GM12878 (cell line): ENCODE data around the gene CTIF. TPM values are rescaled to one million over a fixed set of nuclear protein-coding genes. Genes with fewer than 3 reads are reported as not detected.

Experiments
- BHLHE40 ChIP-seq, 2 experiments: fragments of 450-650 bp in 1 of 2; IDR thresholded peaks; 2 replicates each; pipeline ENCODE4 v1.6.1; 2011 to 2017; ENCODE audit warnings: low read depth in 2 of 2, borderline replicate concordance in 1 of 2, improper control_type of control experiment in 1 of 2, low read length in 1 of 2, mild to moderate bottlenecking in 1 of 2
- CBX5 ChIP-seq: sonication (generic); IDR thresholded peaks from 2 replicates; pipeline ENCODE4 v1.6.1; 2016; ENCODE audit warnings: low read depth, moderate library complexity, mild to moderate bottlenecking, inconsistent platforms
- DPF2 ChIP-seq: fragments of 450-650 bp; IDR thresholded peaks from 2 replicates; pipeline ENCODE4 v1.6.1; 2017; ENCODE audit warnings: mild to moderate bottlenecking
- EGR1 ChIP-seq, 2 experiments: IDR thresholded peaks; 1 replicate in 1 of 2; 2 replicates in 1 of 2; pipeline ENCODE4 v1.6.1; 2011 to 2012; ENCODE audit warnings: low read depth in 2 of 2, low read length in 2 of 2, borderline replicate concordance in 1 of 2, mild to moderate bottlenecking in 1 of 2, moderate library complexity in 1 of 2
- IKZF1 ChIP-seq: fragments of 450-650 bp; conservative IDR thresholded peaks from 2 replicates; pipeline ENCODE4 v1.6.1; 2017; ENCODE audit warnings: antibody characterized with exemption, mild to moderate bottlenecking
- IKZF2 ChIP-seq, 2 experiments: fragments of 450-650 bp; IDR thresholded peaks; 2 replicates each; pipeline ENCODE4 v1.6.1; 2017; ENCODE audit warnings: mild to moderate bottlenecking in 2 of 2, moderate library complexity in 2 of 2
- JUNB ChIP-seq: IDR thresholded peaks from 2 replicates; pipeline ENCODE4 v1.6.1; 2016; ENCODE audit warnings: antibody characterized with exemption, mild to moderate bottlenecking
- LARP7 ChIP-seq: fragments of 450-650 bp; IDR thresholded peaks from 2 replicates; pipeline ENCODE4 v1.6.1; 2017; ENCODE audit warnings: mild to moderate bottlenecking
- MTA2 ChIP-seq: fragments of 450-650 bp; IDR thresholded peaks from 2 replicates; pipeline ENCODE4 v1.6.1; 2016; ENCODE audit warnings: low read depth, mild to moderate bottlenecking, moderate library complexity
- MXI1 ChIP-seq: fragments of 150-350 bp; IDR thresholded peaks from 2 replicates; pipeline ENCODE4 v1.6.1; 2011; ENCODE audit warnings: low read depth, mild to moderate bottlenecking, inconsistent platforms, low read length, improper control_type of control experiment
- MYC ChIP-seq: IDR thresholded peaks from 2 replicates; pipeline ENCODE4 v1.6.1; 2011; ENCODE audit warnings: mild to moderate bottlenecking, low read length, moderate library complexity, inconsistent platforms; ENCODE audit not compliant: insufficient read depth, insufficient replicate concordance, insufficient read length, severe bottlenecking
- NBN ChIP-seq: fragments of 450-650 bp; IDR thresholded peaks from 2 replicates; pipeline ENCODE4 v1.6.1; 2016
- PAX5 ChIP-seq: IDR thresholded peaks from 2 replicates; pipeline ENCODE4 v1.6.1; 2011; ENCODE audit warnings: low read depth, low read length, borderline replicate concordance
- POLR2AphosphoS5 ChIP-seq: IDR thresholded peaks from 2 replicates; pipeline ENCODE4 v1.6.1; 2011; ENCODE audit warnings: mild to moderate bottlenecking, low read length, inconsistent platforms
- RAD21 ChIP-seq: IDR thresholded peaks from 2 replicates; pipeline ENCODE4 v1.6.1; 2011; ENCODE audit warnings: mild to moderate bottlenecking, low read depth, low read length, moderate library complexity; ENCODE audit not compliant: insufficient read depth
- RB1 ChIP-seq: fragments of 450-650 bp; formaldehyde crosslinking; IDR thresholded peaks from 2 replicates; pipeline ENCODE4 v1.6.1; 2017; ENCODE audit warnings: mild to moderate bottlenecking, borderline replicate concordance
- RCOR1 ChIP-seq: conservative IDR thresholded peaks from 2 replicates; pipeline ENCODE4 v1.6.1; 2012; ENCODE audit warnings: low read depth, low read length, improper control_type of control experiment
- RELA ChIP-seq: fragments of 450-650 bp; IDR thresholded peaks from 2 replicates; pipeline ENCODE4 v1.8.0; 2014; ENCODE audit warnings: borderline replicate concordance; ENCODE audit not compliant: partially characterized antibody
- SMAD5 ChIP-seq: IDR thresholded peaks from 2 replicates; pipeline ENCODE4 v1.6.1; 2016; ENCODE audit warnings: antibody characterized with exemption, low read depth
- SP1 ChIP-seq: IDR thresholded peaks from one replicate; pipeline ENCODE4 v1.6.1; 2011; ENCODE audit warnings: low read depth, low read length
- SUPT20H ChIP-seq: IDR thresholded peaks from 2 replicates; pipeline ENCODE4 v1.6.1; 2011; ENCODE audit warnings: low read depth, mild to moderate bottlenecking, low read length, moderate library complexity, borderline replicate concordance; ENCODE audit not compliant: control insufficient read depth
- WRNIP1 ChIP-seq: IDR thresholded peaks from 2 replicates; pipeline ENCODE4 v1.6.1; 2011; ENCODE audit warnings: low read depth, low read length, improper control_type of control experiment, borderline replicate concordance
- ZBED1 ChIP-seq: IDR thresholded peaks from 2 replicates; pipeline ENCODE4 v1.6.1; 2016; ENCODE audit warnings: borderline replicate concordance
- ZNF217 ChIP-seq: fragments of 450-650 bp; IDR thresholded peaks from 2 replicates; pipeline ENCODE4 v1.6.1; 2017; ENCODE audit warnings: antibody characterized with exemption, mild to moderate bottlenecking
- polyA plus RNA-seq, 11 experiments: library from polyadenylated mRNA; depleted of rRNA in 4 of 11; unstranded in 6 of 11; stranded (reverse) in 5 of 11; fragments of >200 nt; fragmentation: Nextera tagmentation in 4 of 11; fragmentation: Illumina TruSeq in 1 of 11; extraction: Ambion mirVana in 4 of 11; extraction: Trizol in 1 of 11; gene quantifications; 1 replicate in 1 of 11; 2 replicates in 10 of 11; pipeline versions ENCODE4 v1.2.1 to v1.2.3, GENCODE V29; 2011 to 2016; ENCODE audit warnings: inconsistent platforms in 2 of 11, missing spikeins in 2 of 11, low read depth in 1 of 11
- total RNA-seq, 4 experiments: library from RNA; depleted of rRNA in 3 of 4; stranded (reverse); fragments of >200 nt in 3 of 4; fragmentation: Illumina TruSeq in 1 of 4; extraction: Trizol in 1 of 4; gene quantifications; 2 replicates each; pipeline versions ENCODE4 v1.2.1 to v1.2.3, GENCODE V29; 2013 to 2021
- TF ChIP-seq, protein P1 (sequence below): fragments of 450-650 bp; IDR thresholded peaks from 2 replicates; pipeline ENCODE4 v1.6.1; 2017; ENCODE audit warnings: mild to moderate bottlenecking, moderate library complexity
- TF ChIP-seq, protein P2 (sequence below): fragments of 450-650 bp; IDR thresholded peaks from 2 replicates; pipeline ENCODE4 v1.6.1; 2016; ENCODE audit warnings: mild to moderate bottlenecking

Gene CTIF
- total and polyA plus RNA-seq, 10 of the 15 experiments (the other 5 are each of a cell fraction or from before 2014, with no cell fraction given), result 0.06 to 11.6 (median 2.5) TPM

DNA sequence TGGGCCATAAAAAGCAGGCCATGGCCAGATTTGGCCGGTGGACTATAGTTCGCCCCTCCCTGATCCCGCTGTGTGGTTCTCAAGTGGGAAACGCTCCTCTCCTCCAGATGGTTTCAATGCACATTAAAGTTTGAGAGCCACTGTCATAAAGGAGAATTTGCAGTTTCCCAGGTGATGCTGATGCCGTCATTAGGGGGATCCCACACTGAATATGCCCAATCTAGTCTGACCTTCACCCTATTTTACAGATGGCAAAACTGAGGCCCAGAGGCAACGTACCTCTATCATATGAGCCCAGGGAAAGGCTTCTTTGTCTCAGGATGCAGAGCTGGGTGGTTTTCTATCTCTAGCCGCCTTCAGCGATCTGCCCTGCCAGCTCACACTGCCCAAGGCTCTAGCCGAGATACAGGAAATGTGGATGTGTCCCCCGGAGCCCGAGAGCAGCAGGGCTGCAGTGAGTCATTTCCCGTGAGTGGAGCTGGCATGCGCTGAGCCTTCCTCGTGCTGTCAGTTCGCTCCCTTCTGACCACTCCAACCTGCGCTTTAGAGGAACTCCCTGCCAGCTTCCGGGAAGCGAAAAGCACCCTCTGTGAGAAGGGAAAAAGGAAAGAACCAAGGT lies 295.7 kb downstream of the CTIF start (continued):
- no peak for TF ChIP-seq EGR1 (IDR thresholded peaks at IDR 0.05; ENCODE audit: borderline replicate concordance in 1 of 2, low read depth in 2 of 2, low read length in 2 of 2)
- peak; percentile 75 for TF ChIP-seq IKZF1
- TF ChIP-seq RB1, result no peak
- TF ChIP-seq JUNB, result peak; percentile 41; the same call in 1 of the 2 replicates
- 0 out of 2 replicates have a peak, but pooled peaks have one; percentile 8 for TF ChIP-seq ZBED1
- no peak for TF ChIP-seq SUPT20H
- TF ChIP-seq SP1, result no peak
- TF ChIP-seq CBX5, result no peak
- peak; percentile 47; the same call in 1 of the 2 replicates for TF ChIP-seq MXI1
- TF ChIP-seq SMAD5, result no peak
- TF ChIP-seq PAX5, result 0 out of 2 replicates have a peak, but pooled peaks have one; percentile 16
- TF ChIP-seq POLR2AphosphoS5, result 0 out of 2 replicates have a peak, but pooled peaks have one; percentile 1
- TF ChIP-seq MYC, result no peak
- TF ChIP-seq, protein P1, sequence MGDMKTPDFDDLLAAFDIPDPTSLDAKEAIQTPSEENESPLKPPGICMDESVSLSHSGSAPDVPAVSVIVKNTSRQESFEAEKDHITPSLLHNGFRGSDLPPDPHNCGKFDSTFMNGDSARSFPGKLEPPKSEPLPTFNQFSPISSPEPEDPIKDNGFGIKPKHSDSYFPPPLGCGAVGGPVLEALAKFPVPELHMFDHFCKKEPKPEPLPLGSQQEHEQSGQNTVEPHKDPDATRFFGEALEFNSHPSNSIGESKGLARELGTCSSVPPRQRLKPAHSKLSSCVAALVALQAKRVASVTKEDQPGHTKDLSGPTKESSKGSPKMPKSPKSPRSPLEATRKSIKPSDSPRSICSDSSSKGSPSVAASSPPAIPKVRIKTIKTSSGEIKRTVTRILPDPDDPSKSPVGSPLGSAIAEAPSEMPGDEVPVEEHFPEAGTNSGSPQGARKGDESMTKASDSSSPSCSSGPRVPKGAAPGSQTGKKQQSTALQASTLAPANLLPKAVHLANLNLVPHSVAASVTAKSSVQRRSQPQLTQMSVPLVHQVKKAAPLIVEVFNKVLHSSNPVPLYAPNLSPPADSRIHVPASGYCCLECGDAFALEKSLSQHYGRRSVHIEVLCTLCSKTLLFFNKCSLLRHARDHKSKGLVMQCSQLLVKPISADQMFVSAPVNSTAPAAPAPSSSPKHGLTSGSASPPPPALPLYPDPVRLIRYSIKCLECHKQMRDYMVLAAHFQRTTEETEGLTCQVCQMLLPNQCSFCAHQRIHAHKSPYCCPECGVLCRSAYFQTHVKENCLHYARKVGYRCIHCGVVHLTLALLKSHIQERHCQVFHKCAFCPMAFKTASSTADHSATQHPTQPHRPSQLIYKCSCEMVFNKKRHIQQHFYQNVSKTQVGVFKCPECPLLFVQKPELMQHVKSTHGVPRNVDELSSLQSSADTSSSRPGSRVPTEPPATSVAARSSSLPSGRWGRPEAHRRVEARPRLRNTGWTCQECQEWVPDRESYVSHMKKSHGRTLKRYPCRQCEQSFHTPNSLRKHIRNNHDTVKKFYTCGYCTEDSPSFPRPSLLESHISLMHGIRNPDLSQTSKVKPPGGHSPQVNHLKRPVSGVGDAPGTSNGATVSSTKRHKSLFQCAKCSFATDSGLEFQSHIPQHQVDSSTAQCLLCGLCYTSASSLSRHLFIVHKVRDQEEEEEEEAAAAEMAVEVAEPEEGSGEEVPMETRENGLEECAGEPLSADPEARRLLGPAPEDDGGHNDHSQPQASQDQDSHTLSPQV, result no peak
- peak; percentile 47 for TF ChIP-seq MTA2
- peak; percentile 49 for TF ChIP-seq RELA
- peak; percentile 51 to 69 for TF ChIP-seq IKZF2 (IDR thresholded peaks at IDR 0.05)
- TF ChIP-seq ZNF217, result peak; percentile 91
- TF ChIP-seq LARP7, result no peak
- TF ChIP-seq, protein P2, sequence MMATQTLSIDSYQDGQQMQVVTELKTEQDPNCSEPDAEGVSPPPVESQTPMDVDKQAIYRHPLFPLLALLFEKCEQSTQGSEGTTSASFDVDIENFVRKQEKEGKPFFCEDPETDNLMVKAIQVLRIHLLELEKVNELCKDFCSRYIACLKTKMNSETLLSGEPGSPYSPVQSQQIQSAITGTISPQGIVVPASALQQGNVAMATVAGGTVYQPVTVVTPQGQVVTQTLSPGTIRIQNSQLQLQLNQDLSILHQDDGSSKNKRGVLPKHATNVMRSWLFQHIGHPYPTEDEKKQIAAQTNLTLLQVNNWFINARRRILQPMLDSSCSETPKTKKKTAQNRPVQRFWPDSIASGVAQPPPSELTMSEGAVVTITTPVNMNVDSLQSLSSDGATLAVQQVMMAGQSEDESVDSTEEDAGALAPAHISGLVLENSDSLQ, result peak; percentile 38; the same call in 1 of the 2 replicates
- TF ChIP-seq NBN, result peak; percentile 51; the same call in 1 of the 2 replicates
- no peak for TF ChIP-seq RAD21
- no peak for TF ChIP-seq RCOR1
- TF ChIP-seq WRNIP1, result no peak
- 0 out of 2 replicates have a peak, but pooled peaks have one; percentile 52 for TF ChIP-seq DPF2
- peak; percentile 59 to 75; a peak in 3 of 4 replicates for TF ChIP-seq BHLHE40 (IDR thresholded peaks at IDR 0.05; ENCODE audit: borderline replicate concordance in 1 of 2, low read depth in 2 of 2, low read length in 1 of 2)
